GM12878 (cell line): Measurements from ENCODE around the gene DDO. TPM values are rescaled to one million over a fixed set of nuclear protein-coding genes. Genes with fewer than 3 reads are reported as not detected.

Experiments used
- ATAC-seq: fragments of 200-7000 bp; cut with Tn5 transposase; 3 replicates; pipeline ENCODE4 v1.9.1; 2020; ENCODE audit warnings: mild to moderate bottlenecking, moderate library complexity
- BruUV-seq: library from RNA; stranded (reverse); fragments of 400-500 nt; replicated peaks from 2 replicates; lab custom pipeline; 2021; lab: Mats Ljungman, UMichigan
- CTCF ChIA-PET: fragments of 300-600 bp; sonication (Branson Sonifier 250); formaldehyde crosslinking; extraction: SDS; loops from one replicate; lab custom pipeline; 2021; ENCODE audit warnings: inconsistent platforms; lab: Yijun Ruan, JAX
- POLR2A ChIA-PET: fragments of 350-600 bp; formaldehyde crosslinking; extraction: SDS; loops from one replicate; lab custom pipeline; 2021; ENCODE audit warnings: inconsistent platforms; lab: Charles Lee
- RAD21 ChIA-PET: fragments of 300-600 bp; sonication (Branson Sonifier 250); formaldehyde crosslinking; loops from one replicate; lab custom pipeline; 2023; ENCODE audit warnings: antibody characterized with exemption; ENCODE audit not compliant: unreplicated experiment; lab: Charles Lee
- SMC1A ChIA-PET: fragments of 300-600 bp; sonication (Branson Sonifier 250); formaldehyde crosslinking; loops from one replicate; lab custom pipeline; 2023; ENCODE audit not compliant: unreplicated experiment, uncharacterized antibody; lab: Charles Lee
- DNase-seq: peaks from one replicate; pipeline ENCODE4 v3.0.0-alpha.2; 2011; ENCODE audit warnings: low read depth, low spot score
- FAIRE-seq: peaks from 3 replicates; lab custom pipeline; 2011; peaks lifted over from hg19 to GRCh38; lab: Jason Lieb, UNC
- H2AFZ ChIP-seq: 2 replicates; pipeline ENCODE4 v1.6.0; 2011; ENCODE audit warnings: low read depth, low read length, control low read depth; ENCODE audit not compliant: control insufficient read depth
- H3K27ac ChIP-seq: 2 replicates; pipeline ENCODE4 v1.5.1; 2011; ENCODE audit warnings: control low read depth; ENCODE audit not compliant: control insufficient read depth, insufficient read depth
- H3K27me3 ChIP-seq, 2 experiments: replicated peaks in 1 of 2; 2 replicates each; pipeline versions ENCODE4 v1.6.0 to v1.6.1; 2011; ENCODE audit warnings: low read length in 1 of 2; ENCODE audit not compliant: control insufficient read depth in 2 of 2, insufficient read depth in 2 of 2
- H3K36me3 ChIP-seq, 2 experiments: 2 replicates each; pipeline ENCODE4 v1.5.1; 2011; ENCODE audit warnings: low read length in 1 of 2; ENCODE audit not compliant: control insufficient read depth in 2 of 2, insufficient read depth in 2 of 2
- H3K4me1 ChIP-seq: 2 replicates; pipeline ENCODE4 v1.6.1; 2011; ENCODE audit warnings: mild to moderate bottlenecking, low read length, moderate library complexity, mixed read lengths; ENCODE audit not compliant: control insufficient read depth, insufficient read depth
- H3K4me2 ChIP-seq: 2 replicates; pipeline ENCODE4 v1.6.0; 2011; ENCODE audit warnings: control low read depth; ENCODE audit not compliant: control insufficient read depth, insufficient read depth
- H3K4me3 ChIP-seq: fragments of 200-600 bp; sonication (generic); 2 replicates; pipeline ENCODE4 v1.5.1; 2016
- H3K79me2 ChIP-seq: 2 replicates; pipeline ENCODE4 v1.6.0; 2011; ENCODE audit warnings: low read length; ENCODE audit not compliant: control insufficient read depth, insufficient read depth
- H3K9ac ChIP-seq: 2 replicates; pipeline ENCODE4 v1.8.0; 2011; ENCODE audit warnings: low read length, control low read depth, mixed read lengths; ENCODE audit not compliant: control insufficient read depth, insufficient read depth
- H3K9me3 ChIP-seq: replicated peaks from 3 replicates; pipeline ENCODE4 v1.5.1; 2011; ENCODE audit warnings: mild to moderate bottlenecking, low read length; ENCODE audit not compliant: control insufficient read depth, insufficient read depth
- H4K20me1 ChIP-seq: 2 replicates; pipeline ENCODE4 v1.6.0; 2011; ENCODE audit not compliant: control insufficient read depth, insufficient read depth
- ASH2L ChIP-seq: fragments of 300-600, 200-600 bp; sonication (generic); IDR thresholded peaks from 2 replicates; pipeline ENCODE4 v1.6.1; 2017; ENCODE audit warnings: low read depth, mild to moderate bottlenecking, borderline replicate concordance
- ATF2 ChIP-seq: IDR thresholded peaks from 2 replicates; pipeline ENCODE4 v1.6.1; 2012; ENCODE audit warnings: low read length, inconsistent platforms
- BCL11A ChIP-seq: IDR thresholded peaks from 2 replicates; pipeline ENCODE4 v1.6.1; 2011; ENCODE audit warnings: low read depth, low read length
- BHLHE40 ChIP-seq, 2 experiments: fragments of 450-650 bp in 1 of 2; IDR thresholded peaks; 2 replicates each; pipeline ENCODE4 v1.6.1; 2011 to 2017; ENCODE audit warnings: low read depth in 2 of 2, borderline replicate concordance in 1 of 2, improper control_type of control experiment in 1 of 2, low read length in 1 of 2, mild to moderate bottlenecking in 1 of 2
- CREM ChIP-seq: IDR thresholded peaks from 2 replicates; pipeline ENCODE4 v1.6.1; 2014; ENCODE audit warnings: antibody characterized with exemption, low read depth
- EZH2 ChIP-seq: IDR thresholded peaks from 2 replicates; pipeline ENCODE4 v1.6.1; 2012; ENCODE audit warnings: low read depth, mild to moderate bottlenecking, control low read depth, inconsistent platforms, low read length, borderline replicate concordance; ENCODE audit not compliant: control insufficient read depth
- IRF4 ChIP-seq: IDR thresholded peaks from 2 replicates; pipeline ENCODE4 v1.6.1; 2011; ENCODE audit warnings: low read depth, low read length
- MEF2B ChIP-seq: fragments of 450-650 bp; IDR thresholded peaks from 2 replicates; pipeline ENCODE4 v1.6.1; 2018; ENCODE audit warnings: mild to moderate bottlenecking, moderate library complexity; ENCODE audit not compliant: partially characterized antibody, poor library complexity, severe bottlenecking
- NBN ChIP-seq: fragments of 450-650 bp; IDR thresholded peaks from 2 replicates; pipeline ENCODE4 v1.6.1; 2016
- NR2C1 ChIP-seq: fragments of 450-650 bp; IDR thresholded peaks from 2 replicates; pipeline ENCODE4 v1.6.1; 2017; ENCODE audit warnings: antibody characterized with exemption, mild to moderate bottlenecking, moderate library complexity
- PBX3 ChIP-seq: IDR thresholded peaks from 2 replicates; pipeline ENCODE4 v1.6.1; 2011; ENCODE audit warnings: mild to moderate bottlenecking, low read depth, low read length, moderate library complexity; ENCODE audit not compliant: insufficient replicate concordance
- POLR2AphosphoS5 ChIP-seq: IDR thresholded peaks from 2 replicates; pipeline ENCODE4 v1.6.1; 2011; ENCODE audit warnings: mild to moderate bottlenecking, low read length, inconsistent platforms
- RB1 ChIP-seq: fragments of 450-650 bp; formaldehyde crosslinking; IDR thresholded peaks from 2 replicates; pipeline ENCODE4 v1.6.1; 2017; ENCODE audit warnings: mild to moderate bottlenecking, borderline replicate concordance
- TBL1XR1 ChIP-seq: IDR thresholded peaks from 2 replicates; pipeline ENCODE4 v1.6.1; 2012; ENCODE audit warnings: low read depth, low read length, improper control_type of control experiment
- WGBS: methylation state at CpG from one replicate; pipeline ENCODE4 v1.1.6; 2016; ENCODE audit warnings: low lambda C conversion rate; ENCODE audit not compliant: insufficient replicate concordance, insufficient coverage; ENCODE audit errors: missing lambda C conversion rate; 5-methylcytosine and 5-hydroxymethylcytosine counted together
- in situ Hi-C: fragments of 300-500 bp; cut with MboI; formaldehyde crosslinking; loops from 9 replicates; pipeline ENCODE4 v1.14.3; 2018; ENCODE audit warnings: mixed read lengths
- intact Hi-C: fragments of 100-400 bp; cut with micrococcal nuclease; formaldehyde crosslinking; loops from one replicate; pipeline ENCODE4 v1.14.2; 2022; ENCODE audit not compliant: unreplicated experiment
- polyA plus RNA-seq, 11 experiments: library from polyadenylated mRNA; depleted of rRNA in 4 of 11; unstranded in 6 of 11; stranded (reverse) in 5 of 11; fragments of >200 nt; fragmentation: Nextera tagmentation in 4 of 11; fragmentation: Illumina TruSeq in 1 of 11; extraction: Ambion mirVana in 4 of 11; extraction: Trizol in 1 of 11; gene quantifications; 1 replicate in 1 of 11; 2 replicates in 10 of 11; pipeline versions ENCODE4 v1.2.1 to v1.2.3, GENCODE V29; 2011 to 2016; ENCODE audit warnings: inconsistent platforms in 2 of 11, missing spikeins in 2 of 11, low read depth in 1 of 11
- total RNA-seq, 4 experiments: library from RNA; depleted of rRNA in 3 of 4; stranded (reverse); fragments of >200 nt in 3 of 4; fragmentation: Illumina TruSeq in 1 of 4; extraction: Trizol in 1 of 4; gene quantifications; 2 replicates each; pipeline versions ENCODE4 v1.2.1 to v1.2.3, GENCODE V29; 2013 to 2021
- TF ChIP-seq, protein P1 (sequence below): IDR thresholded peaks from 2 replicates; pipeline ENCODE4 v1.6.1; 2012; ENCODE audit warnings: mild to moderate bottlenecking, low read depth, low read length
- TF ChIP-seq, protein P2 (sequence below): fragments of 450-650 bp; formaldehyde crosslinking; IDR thresholded peaks from 2 replicates; pipeline ENCODE4 v1.5.0; 2022; ENCODE audit warnings: mild to moderate bottlenecking, missing genetic modification characterization

The DDO gene
- total and polyA plus RNA-seq, 10 of the 15 experiments (the other 5 are each of a cell fraction or from before 2014, with no cell fraction given), result 0.04 to 0.14 (median 0.09) TPM; not detected in 6

DNA sequence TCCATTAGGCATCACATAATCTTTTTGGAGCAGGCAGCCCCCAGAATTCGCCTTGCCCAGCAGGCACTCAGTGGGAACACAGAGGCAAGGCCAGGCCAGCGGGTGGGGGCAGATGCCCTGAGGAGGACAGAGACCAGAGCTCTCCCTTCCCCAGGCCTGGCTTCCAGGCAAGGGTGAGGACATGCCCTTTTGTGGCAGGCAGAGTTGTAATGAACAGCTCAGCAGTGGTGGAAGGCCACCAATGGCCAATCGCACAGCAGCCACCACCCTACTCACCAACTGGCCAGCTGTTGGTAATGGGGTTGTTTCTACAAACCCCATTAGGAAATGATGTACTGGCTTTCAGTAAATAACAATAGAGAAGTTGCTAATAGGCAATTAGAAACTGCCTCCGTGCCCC is 15.4 kb upstream of the DDO start:
- 24% methylated on average over 4 of the region's 4 CpGs for WGBS
- no peaks in the 10 kb centered on the region for H3K79me2 ChIP-seq
- no peaks in the 10 kb centered on the region for H3K4me1 ChIP-seq
- intact Hi-C loops (no loop called here), in situ Hi-C loops (no loop called here)
- CTCF ChIA-PET, result no interaction called here
- H3K36me3 ChIP-seq, result no peaks in the 10 kb centered on the region
- H3K4me3 ChIP-seq, result no peak overlapping the region
- SMC1A ChIA-PET, result no interaction called here
- no peak for FAIRE-seq
- H3K27ac ChIP-seq, result no peak overlapping the region
- no peak overlapping the region for H3K9ac ChIP-seq
- no peaks in the 10 kb centered on the region for H3K9me3 ChIP-seq
- POLR2A ChIA-PET, result no interaction called here
- ATAC-seq, result no peak
- H3K4me2 ChIP-seq, result no peak overlapping the region
- RAD21 ChIA-PET, result no interaction called here
- DNase-seq, result no peak
- no TSS peak for BruUV-seq
- no peaks in the 10 kb centered on the region; a peak in 2 of 4 replicates for H3K27me3 ChIP-seq
- no peak overlapping the region for H2AFZ ChIP-seq
- H4K20me1 ChIP-seq, result no peaks in the 10 kb centered on the region
- TF ChIP-seq PBX3, result no peak
- no peak for TF ChIP-seq BHLHE40 (IDR thresholded peaks at IDR 0.05; ENCODE audit: borderline replicate concordance in 1 of 2, low read depth in 2 of 2, low read length in 1 of 2)
- TF ChIP-seq NBN, result no peak
- no peak for TF ChIP-seq CREM
- no peak for TF ChIP-seq ATF2
- TF ChIP-seq, protein P1, sequence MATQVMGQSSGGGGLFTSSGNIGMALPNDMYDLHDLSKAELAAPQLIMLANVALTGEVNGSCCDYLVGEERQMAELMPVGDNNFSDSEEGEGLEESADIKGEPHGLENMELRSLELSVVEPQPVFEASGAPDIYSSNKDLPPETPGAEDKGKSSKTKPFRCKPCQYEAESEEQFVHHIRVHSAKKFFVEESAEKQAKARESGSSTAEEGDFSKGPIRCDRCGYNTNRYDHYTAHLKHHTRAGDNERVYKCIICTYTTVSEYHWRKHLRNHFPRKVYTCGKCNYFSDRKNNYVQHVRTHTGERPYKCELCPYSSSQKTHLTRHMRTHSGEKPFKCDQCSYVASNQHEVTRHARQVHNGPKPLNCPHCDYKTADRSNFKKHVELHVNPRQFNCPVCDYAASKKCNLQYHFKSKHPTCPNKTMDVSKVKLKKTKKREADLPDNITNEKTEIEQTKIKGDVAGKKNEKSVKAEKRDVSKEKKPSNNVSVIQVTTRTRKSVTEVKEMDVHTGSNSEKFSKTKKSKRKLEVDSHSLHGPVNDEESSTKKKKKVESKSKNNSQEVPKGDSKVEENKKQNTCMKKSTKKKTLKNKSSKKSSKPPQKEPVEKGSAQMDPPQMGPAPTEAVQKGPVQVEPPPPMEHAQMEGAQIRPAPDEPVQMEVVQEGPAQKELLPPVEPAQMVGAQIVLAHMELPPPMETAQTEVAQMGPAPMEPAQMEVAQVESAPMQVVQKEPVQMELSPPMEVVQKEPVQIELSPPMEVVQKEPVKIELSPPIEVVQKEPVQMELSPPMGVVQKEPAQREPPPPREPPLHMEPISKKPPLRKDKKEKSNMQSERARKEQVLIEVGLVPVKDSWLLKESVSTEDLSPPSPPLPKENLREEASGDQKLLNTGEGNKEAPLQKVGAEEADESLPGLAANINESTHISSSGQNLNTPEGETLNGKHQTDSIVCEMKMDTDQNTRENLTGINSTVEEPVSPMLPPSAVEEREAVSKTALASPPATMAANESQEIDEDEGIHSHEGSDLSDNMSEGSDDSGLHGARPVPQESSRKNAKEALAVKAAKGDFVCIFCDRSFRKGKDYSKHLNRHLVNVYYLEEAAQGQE, result no peak
- TF ChIP-seq RB1, result no peak
- TF ChIP-seq, protein P2, sequence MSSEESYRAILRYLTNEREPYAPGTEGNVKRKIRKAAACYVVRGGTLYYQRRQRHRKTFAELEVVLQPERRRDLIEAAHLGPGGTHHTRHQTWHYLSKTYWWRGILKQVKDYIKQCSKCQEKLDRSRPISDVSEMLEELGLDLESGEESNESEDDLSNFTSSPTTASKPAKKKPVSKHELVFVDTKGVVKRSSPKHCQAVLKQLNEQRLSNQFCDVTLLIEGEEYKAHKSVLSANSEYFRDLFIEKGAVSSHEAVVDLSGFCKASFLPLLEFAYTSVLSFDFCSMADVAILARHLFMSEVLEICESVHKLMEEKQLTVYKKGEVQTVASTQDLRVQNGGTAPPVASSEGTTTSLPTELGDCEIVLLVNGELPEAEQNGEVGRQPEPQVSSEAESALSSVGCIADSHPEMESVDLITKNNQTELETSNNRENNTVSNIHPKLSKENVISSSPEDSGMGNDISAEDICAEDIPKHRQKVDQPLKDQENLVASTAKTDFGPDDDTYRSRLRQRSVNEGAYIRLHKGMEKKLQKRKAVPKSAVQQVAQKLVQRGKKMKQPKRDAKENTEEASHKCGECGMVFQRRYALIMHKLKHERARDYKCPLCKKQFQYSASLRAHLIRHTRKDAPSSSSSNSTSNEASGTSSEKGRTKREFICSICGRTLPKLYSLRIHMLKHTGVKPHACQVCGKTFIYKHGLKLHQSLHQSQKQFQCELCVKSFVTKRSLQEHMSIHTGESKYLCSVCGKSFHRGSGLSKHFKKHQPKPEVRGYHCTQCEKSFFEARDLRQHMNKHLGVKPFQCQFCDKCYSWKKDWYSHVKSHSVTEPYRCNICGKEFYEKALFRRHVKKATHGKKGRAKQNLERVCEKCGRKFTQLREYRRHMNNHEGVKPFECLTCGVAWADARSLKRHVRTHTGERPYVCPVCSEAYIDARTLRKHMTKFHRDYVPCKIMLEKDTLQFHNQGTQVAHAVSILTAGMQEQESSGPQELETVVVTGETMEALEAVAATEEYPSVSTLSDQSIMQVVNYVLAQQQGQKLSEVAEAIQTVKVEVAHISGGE (CRISPR knock-in tag), result no peak
- no peak for TF ChIP-seq MEF2B
- no peak for TF ChIP-seq POLR2AphosphoS5
- no peak for TF ChIP-seq IRF4
- TF ChIP-seq ASH2L, result no peak
- TF ChIP-seq EZH2, result no peak
- TF ChIP-seq TBL1XR1, result no peak
- TF ChIP-seq NR2C1, result no peak
- no peak for TF ChIP-seq BCL11A
